Smooth muscle cell of the coronary artery (primary cell): ENCODE measurements around the gene PEMT. TPM values are rescaled to one million over a fixed set of nuclear protein-coding genes. Genes with fewer than 3 reads are reported as not detected.

Experiments
- total RNA-seq: library from RNA; depleted of rRNA; stranded (reverse); fragments of >200 nt; gene quantifications from 2 replicates; pipeline ENCODE4 v1.2.3, GENCODE V29; 2014; ENCODE audit warnings: low replicate concordance

PEMT gene
- 13.7 and 21.4 TPM in 2 replicates for total RNA-seq

DNA sequence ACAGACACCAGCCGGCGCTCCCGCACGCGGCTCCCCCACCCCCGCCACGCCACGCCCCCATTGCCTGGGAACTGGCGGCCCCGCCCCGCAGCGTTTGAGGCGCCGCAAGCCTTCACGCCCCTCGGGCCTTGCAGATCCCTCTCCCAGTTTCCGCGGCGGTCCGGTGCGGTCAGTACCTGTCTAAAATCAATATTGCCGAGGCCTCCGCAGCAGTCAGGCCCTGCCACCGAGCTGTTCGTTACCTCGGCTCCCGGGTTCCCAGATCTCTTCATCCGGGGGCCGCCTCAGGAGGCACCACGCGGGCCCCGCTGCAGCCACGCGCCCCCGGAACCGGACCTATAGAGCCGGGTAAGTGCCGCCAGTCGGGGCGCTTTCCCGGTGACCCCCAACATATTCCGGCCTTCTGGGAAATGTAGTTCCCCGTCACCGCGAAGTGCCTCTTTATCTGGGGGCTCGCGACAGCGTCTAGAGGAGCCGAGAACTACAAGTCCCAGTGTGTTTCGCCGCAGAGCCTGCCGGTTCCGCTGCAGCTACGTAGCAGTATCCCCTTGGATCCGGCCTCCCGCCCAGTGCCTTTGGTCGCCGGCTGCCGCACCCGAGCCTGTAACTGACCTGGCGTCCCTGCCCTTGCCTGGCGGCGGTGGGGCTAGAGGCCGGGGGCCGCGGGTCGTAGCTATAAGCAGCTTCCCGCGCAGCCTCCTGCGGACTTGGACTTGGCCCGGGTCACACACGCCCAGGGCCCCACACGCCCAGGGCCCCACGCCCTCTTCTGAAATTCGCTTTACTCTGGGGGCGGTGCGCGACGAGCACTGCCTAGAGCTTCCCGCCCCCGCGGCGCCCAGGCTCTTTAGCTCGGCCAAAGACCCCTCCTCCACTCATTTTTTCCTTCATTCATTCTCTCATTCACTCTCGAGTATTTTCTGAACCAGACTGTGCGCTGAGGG is at the start of gene PEMT:
TSS of gene PEMT (minus strand) at position 354 of the 944 bp plus-strand sequence. CDS start at position 272, 82 bp downstream.

DNA sequence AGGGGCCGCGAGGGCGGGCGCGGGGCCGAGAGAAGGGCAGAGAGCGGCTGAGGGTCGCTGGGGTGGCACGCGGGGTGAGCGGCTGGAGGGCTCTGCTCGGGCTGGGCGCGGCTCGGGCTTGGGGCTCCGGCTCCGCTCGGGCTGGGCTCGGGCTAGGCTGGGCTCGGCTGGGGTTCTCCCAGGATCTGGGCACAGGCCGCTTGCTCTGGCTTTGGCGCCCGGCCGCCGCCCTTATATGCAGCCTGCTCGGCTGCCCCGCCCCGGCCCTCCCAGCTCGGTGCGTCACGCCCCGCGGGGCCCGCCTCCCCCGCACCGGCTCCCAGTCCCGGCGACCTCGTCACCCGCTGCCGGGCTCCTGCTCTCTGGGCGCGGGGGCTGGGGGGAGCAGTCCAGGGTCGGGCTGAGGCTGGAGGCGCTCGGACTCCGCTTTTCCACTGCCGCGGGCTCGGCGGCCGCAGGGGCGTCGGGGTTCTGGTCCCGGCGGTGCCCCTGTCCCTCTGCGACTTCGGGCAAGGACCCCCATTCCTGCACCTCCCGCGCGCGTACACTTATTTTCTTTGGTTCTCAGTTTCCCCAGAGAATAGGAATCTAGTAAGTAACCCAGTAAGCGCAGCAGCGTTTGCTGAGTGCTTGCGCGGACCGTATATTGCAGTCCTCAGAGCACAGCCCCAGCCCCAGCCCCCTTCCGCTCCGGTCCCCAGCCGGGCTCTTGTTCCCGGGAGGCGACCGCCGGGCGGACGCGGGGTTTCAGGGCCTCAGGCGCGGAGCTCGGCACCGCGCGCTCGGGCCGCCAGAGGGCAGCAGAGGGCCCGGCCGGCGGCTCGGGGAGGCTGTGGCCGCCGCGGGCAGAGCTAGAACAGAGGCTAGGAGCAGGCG is 95.1 kb downstream of the PEMT start, which contains the start of gene RASD1:
TSS of gene RASD1 (minus strand) at position 207 of the 876 bp plus-strand sequence. CDS start 214 bp downstream, outside the sequence.

GRCh38 chr17:17476865-17477467 is 114.5 kb downstream of the PEMT start, which contains the start of gene MED9:
Gene MED9 (plus strand): TSS chr17:17477000. CDS start chr17:17477042, 42 bp downstream.

Other genes starting within 250 kb of the PEMT start
- 6.8 and 7.7 TPM in 2 replicates for gene MED9, start 114.7 kb downstream of the PEMT start, total RNA-seq
- gene RASD1, start 95.3 kb downstream of the PEMT start, total RNA-seq = 0.53 and 6.0 TPM in 2 replicates
- 2.0 and 4.7 TPM in 2 replicates for gene RAI1, start 89.8 kb upstream of the PEMT start, total RNA-seq
- 39.4 and 42.0 TPM in 2 replicates for gene SREBF1, start 245.3 kb upstream of the PEMT start, total RNA-seq